Measurements from ENCODE around the gene TEDC2. TPM values are rescaled to one million over a fixed set of nuclear protein-coding genes. Genes with fewer than 3 reads are reported as not detected.

TEDC2 gene
- total and polyA plus RNA-seq, 9 of the 15 experiments (the other 6 are each of a cell fraction or from before 2014, with no cell fraction given), result 0.75 to 57.0 (median 17.6) TPM

DNA sequence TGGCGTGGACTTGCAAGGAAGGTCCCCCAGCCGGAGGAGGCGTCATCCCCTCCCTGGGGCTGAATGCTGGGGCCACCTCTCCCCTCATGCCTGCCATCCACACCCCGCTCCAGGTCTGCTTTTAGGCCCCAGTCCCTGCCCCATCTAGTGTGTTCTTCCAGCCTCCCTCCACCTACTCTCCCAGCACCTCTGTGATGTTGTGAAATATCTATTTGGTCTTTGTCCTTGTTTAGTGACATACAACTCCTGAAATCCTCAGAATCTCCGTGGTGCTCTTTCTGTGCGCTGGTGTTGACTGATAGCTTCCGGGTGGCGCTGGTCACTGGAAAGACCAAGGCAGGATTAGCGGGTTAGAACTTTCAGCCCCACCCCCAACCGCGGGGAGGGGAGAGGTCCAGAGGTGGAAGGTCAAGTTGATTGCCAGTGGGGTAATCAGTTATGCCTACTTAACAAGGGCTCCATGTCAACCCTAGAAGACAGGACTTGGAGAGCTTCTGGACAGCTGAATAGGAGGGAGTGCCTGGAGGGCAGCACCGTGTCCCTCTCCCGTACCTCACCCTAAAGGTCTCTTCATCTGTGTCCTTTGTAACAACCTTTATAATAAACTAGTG is 25.1 kb downstream of the TEDC2 start (continued):
- TF ChIP-seq JUND (IDR thresholded peaks at IDR 0.05; ENCODE audit: borderline replicate concordance, low read depth, low read length) (peak; percentile 26; the same call in 1 of the 2 replicates), JUND (tag; IDR thresholded peaks at IDR 0.05; ENCODE audit: borderline replicate concordance, low read depth, low read length) (no peak), ZBTB7A (IDR thresholded peaks at IDR 0.05; ENCODE audit: borderline replicate concordance, control insufficient read depth, low read depth, low read length) (0 out of 2 replicates have a peak, but pooled peaks have one; percentile 30), HIVEP1 (CRISPR knock-in tag; IDR thresholded peaks at IDR 0.05) (no peak)
- TF ChIP-seq, protein P1, sequence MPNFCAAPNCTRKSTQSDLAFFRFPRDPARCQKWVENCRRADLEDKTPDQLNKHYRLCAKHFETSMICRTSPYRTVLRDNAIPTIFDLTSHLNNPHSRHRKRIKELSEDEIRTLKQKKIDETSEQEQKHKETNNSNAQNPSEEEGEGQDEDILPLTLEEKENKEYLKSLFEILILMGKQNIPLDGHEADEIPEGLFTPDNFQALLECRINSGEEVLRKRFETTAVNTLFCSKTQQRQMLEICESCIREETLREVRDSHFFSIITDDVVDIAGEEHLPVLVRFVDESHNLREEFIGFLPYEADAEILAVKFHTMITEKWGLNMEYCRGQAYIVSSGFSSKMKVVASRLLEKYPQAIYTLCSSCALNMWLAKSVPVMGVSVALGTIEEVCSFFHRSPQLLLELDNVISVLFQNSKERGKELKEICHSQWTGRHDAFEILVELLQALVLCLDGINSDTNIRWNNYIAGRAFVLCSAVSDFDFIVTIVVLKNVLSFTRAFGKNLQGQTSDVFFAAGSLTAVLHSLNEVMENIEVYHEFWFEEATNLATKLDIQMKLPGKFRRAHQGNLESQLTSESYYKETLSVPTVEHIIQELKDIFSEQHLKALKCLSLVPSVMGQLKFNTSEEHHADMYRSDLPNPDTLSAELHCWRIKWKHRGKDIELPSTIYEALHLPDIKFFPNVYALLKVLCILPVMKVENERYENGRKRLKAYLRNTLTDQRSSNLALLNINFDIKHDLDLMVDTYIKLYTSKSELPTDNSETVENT (CRISPR knock-in tag; IDR thresholded peaks at IDR 0.05), result no peak
- TF ChIP-seq, protein P2, sequence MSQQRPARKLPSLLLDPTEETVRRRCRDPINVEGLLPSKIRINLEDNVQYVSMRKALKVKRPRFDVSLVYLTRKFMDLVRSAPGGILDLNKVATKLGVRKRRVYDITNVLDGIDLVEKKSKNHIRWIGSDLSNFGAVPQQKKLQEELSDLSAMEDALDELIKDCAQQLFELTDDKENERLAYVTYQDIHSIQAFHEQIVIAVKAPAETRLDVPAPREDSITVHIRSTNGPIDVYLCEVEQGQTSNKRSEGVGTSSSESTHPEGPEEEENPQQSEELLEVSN (IDR thresholded peaks at IDR 0.05; ENCODE audit: borderline replicate concordance in 1 of 2, extremely low read depth in 1 of 2, insufficient read depth in 1 of 2, insufficient read length in 1 of 2, low read depth in 1 of 2, low read length in 1 of 2, poor library complexity in 1 of 2, severe bottlenecking in 1 of 2), result no peak
- TF ChIP-seq, protein P3, sequence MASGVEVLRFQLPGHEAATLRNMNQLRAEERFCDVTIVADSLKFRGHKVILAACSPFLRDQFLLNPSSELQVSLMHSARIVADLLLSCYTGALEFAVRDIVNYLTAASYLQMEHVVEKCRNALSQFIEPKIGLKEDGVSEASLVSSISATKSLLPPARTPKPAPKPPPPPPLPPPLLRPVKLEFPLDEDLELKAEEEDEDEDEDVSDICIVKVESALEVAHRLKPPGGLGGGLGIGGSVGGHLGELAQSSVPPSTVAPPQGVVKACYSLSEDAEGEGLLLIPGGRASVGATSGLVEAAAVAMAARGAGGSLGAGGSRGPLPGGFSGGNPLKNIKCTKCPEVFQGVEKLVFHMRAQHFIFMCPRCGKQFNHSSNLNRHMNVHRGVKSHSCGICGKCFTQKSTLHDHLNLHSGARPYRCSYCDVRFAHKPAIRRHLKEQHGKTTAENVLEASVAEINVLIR (CRISPR knock-in tag; IDR thresholded peaks at IDR 0.05), result no peak

Measured in K562 (cell line).